ENCODE measurements around the gene SEPTIN12.

Gene SEPTIN12, protein sequence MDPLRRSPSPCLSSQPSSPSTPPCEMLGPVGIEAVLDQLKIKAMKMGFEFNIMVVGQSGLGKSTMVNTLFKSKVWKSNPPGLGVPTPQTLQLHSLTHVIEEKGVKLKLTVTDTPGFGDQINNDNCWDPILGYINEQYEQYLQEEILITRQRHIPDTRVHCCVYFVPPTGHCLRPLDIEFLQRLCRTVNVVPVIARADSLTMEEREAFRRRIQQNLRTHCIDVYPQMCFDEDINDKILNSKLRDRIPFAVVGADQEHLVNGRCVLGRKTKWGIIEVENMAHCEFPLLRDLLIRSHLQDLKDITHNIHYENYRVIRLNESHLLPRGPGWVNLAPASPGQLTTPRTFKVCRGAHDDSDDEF

DNA sequence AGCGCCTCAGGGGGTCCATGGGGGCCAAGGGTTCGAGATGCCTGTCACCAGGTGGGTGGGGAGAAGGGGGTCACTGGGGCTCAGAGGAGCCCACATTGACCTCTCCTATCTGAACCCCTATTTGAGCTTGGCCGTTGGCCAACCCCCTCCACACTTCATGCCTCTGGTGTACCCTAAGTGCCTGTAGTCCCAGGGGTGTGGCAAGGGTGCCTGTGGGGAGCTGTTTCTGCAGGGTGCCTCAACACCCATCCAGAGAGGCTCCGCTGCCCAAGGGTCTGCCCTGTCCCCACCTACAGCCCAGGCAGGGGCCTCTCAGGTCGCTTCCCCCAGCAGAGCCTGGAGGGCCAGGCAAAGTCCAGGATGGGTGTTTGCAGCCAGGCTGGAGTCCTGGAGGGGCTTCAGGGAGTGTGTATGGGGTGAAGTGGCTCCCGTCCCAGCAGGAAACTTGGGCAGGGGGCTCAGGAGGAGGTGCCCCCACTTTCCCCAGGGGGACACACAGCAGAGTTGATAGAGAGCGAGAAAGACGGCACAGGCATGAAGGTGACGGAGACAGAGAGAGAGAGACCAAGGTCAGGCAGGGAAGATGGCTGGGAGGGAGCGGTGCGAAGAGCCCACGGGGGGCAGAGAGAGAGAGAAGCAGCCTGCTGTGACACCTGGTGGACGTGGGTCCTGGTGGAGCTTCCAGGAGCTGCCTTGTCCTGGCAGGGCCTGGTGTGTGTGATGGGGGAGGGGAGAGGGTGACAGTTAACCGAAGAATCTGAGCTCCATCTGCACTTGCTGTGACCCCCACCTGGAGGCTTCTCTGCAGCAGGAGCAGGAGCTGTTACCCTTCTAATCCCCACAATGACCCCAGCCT, at the start of gene SEPTIN12:
Gene SEPTIN12, minus strand, starts transcription at position 719 of the 856 bp plus-strand sequence. Its CDS starts 700 bp downstream, at position 19.
- no peak for DNase-seq

DNA sequence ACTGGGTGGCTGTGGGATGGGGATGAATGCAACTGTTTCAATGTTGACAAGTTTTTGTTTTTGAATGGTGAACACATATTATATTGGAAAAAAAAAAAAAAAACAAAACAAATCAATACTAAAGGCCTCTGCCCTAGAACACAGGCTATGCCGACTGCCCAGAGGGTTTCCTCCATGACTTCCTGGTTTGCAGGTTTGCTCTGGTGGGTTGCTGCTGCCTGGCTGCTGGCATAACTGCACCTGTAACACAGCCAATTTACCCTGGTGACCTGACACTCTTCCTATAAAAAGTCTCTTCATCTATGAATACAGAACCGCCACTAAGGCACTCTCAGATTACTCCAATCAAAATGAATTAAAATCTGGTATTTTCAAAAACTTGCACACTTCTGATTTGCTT, 48.6 kb upstream of the SEPTIN12 start:
- DNase-seq: no peak

DNA sequence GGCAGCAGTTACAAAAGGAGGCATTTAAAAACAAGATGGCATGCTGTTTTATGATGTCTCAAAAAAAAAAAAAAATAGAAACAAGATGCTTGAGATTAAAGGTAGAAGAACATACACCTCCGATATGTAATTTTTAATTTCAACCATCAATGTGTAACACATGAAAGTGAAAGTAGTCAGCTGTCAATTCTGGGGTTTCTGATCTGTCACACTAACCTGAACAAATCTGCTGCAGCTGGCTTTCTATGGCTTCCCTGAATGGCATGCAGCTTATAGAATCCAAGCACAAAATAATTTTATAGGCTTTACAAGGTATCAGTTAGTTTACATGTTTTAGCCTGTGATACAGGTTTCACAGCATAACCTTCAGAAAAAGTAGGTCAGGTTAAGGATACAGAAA, 45.4 kb upstream of the SEPTIN12 start:
- no peak for DNase-seq

DNA sequence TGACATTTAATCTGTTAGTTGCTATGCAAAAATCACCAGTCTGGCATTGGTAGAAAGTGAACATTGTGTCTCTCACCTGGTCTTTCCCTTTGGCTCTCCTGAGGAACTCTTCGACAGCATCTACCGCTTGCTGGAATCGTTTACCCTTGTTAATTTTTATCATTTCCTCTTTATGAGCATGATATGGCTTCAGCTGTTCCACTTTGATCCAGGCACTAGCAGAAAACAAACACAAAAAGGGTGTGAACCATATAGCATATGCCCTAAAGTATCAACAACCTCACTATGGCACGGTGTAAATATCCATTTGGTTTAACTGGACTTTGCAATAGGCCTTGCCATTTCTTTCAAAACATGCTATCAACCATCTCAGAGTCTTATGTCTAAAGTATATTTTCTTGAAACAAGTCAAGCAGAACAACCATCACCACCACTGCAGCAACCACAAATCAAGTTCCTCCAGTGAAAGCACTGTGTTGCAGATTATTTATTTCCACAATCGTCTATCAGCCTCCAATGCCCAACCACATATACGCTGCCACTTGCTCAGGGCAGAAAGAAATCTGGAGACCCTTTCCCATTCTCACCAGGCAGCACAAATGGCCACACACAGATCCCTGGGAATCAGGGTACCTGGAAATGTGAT, 44.7 kb upstream of the SEPTIN12 start:
- DNase-seq: no peak

DNA sequence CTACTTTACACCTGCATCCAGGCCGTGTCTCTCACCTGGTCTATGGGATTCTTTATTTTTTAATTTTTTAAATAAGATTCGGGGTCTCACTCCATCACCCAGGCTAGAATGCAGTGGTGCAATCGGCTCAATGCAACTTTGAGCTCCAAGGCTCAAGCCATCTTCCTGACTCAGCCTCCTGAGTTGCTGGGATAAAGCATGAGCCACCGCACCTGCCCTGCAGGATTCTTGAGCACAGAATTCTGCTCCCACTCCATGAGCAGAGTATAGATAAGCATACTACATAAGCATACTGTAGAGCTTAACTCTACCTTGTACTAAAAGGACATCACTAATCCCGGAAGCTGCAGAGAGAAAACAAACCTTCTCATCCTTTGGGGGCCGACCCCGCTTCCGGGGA, 43.5 kb upstream of the SEPTIN12 start:
- no peak for DNase-seq

DNA sequence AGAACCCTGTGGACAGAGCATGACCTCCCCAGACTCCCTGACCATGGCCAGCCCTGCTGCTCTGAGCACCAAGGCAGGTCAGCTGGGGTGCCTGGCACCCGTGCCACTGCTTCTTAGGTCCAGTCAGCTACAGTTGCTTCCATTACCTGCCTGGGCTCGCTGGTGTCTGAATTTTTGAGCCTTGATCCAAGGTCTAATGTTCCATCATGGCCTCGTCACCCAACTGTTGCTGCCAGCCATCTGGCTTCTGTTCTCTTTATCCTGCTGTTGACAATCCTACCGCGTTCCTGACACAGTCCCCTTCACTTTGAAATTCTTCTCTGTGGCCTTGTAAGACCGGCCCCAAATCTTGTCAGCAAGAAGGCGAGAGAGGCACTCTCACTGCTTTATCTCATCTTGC, 42.3 kb upstream of the SEPTIN12 start:
- DNase-seq: no peak

DNA sequence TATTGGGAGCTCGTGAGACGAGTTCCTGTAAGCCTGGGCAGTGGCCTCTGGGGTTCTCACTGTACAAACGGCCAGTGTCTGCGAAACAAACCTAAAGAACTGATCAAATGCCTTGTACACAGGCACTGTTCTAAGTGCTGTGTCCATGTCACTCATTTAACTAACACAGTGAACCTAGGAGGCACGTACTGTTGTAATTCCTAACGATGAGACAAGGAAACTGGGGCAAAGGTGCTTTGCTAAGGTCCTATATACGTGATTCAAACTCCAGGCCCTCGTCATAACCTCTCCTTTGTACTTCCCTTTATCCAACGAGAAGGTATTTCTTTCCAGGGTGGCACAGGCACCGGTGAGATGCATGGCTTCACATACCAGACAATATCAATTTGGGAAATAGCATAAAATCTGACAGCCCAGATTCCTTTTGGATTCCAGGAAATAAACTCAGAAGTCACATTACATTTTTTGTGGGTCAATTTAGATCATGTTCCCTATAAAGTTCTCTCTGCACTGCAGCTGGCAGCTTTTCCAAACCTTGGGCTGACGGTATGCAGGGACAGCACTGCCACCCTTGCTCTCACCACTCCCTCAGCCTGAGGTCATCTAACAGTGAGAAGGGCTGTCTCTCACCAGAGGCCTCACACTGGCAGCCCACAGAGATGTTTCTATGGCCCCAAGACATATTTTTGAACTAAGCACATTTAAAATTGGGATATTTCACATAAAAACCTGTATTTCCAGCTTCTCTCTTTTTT, 40.6 kb upstream of the SEPTIN12 start:
- DNase-seq: no peak

DNA sequence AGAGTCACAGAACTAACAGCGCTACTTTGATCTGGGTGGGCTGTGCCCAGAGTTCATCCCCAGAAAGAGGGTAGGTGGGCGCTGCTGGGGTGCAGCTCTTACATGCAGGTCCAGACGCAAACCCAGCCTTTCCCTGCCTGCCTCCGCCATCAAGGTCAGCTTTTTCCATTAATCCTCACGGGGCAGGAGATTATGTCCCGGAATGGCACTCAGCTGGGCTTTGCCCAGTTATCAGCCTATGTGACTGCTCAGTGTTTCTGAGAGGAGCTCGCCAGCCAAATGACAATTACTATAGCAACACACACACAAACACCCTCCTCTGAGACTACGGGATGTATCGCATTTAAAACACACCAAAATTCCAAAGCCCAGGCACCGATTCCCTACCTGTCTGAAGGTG, 38.8 kb upstream of the SEPTIN12 start:
- DNase-seq: no peak

DNA sequence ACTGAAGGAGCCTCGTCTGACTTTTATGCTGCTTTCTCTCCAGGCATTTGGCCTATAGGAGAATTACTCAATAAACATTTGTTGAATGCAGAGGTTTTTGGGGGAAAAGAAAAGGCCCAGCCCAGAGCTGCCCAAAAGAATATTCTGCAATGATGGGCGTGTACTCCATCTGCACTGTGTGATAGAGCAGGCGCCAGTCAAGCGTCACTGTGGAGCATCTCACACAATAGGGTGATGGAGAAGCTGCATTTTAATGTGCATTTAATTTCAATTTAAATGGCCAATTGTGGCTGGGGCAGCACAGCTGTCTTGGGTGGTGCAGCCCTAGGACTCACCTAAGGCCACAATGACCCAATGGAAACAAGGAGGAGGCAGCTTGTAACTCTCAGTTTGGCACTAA, 38.4 kb upstream of the SEPTIN12 start:
- no peak for DNase-seq

DNA sequence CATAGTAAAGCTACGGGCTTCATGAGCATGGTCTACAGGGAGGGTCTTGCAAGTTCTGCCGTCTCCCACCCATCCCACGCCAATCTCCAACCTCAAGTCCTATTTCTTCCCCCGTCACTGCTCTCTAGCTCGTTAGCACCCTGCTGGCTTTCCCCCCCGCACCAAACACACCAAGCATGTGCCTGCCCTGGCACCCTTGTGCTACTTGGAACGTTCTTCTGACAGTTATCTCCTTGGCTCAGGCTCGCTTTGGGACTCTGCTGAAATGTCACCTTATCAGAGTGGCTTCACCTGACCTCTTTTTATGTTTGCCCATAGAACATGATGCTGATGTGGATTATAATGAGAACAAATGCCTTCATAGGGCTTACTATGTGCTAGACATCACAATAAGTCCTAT, 37.1 kb upstream of the SEPTIN12 start:
- DNase-seq: no peak

DNA sequence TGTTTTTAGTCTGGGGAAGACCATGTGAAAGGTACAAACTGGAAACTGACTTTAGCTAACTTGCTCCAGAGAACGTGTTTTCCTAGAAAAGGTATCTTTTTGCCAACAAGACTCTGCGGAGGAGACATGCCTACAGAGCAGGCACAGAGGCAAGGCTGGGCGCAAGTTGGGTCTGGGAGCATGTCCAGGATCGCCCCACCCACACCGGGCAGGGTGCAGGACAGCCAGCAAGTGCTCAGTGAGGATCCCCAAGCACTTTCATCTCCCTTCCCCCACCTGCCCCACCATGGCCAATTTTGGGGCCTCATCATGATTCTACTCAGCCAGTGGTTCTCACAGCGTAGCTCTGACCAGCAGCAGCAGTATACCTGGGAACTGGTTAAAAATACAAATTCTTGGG, 32.5 kb upstream of the SEPTIN12 start:
- no peak for DNase-seq

DNA sequence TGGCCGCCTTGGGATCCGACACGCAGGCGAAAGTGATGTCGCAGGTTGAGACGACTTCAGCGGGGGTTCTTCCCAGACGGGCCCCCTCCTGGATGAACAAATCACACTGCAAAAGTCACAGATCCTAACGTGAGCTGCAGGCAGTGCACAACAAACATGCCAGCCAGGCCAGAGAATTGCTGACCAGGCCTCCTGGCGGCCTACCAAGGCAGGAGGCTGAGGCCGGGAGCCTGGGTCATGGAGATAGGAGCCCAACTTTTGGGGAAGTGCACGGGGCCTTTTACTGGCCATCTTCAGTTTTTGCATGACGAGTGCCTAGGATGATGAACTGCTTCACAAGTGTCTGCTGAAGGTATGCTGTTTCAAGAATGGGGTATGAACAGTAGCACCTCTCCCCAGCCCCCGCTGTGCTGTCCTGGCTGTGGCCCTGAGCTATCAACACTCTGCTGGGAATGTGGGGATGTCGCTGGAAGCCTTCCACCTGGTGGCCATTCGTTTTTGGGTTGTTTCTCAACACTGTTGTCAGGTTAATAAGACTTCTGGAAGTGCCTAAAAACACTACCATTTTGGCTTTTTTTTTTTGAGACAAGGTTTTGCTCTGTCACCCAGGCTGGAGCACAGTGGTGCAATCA, 26.5 kb upstream of the SEPTIN12 start:
- no peak for DNase-seq

DNA sequence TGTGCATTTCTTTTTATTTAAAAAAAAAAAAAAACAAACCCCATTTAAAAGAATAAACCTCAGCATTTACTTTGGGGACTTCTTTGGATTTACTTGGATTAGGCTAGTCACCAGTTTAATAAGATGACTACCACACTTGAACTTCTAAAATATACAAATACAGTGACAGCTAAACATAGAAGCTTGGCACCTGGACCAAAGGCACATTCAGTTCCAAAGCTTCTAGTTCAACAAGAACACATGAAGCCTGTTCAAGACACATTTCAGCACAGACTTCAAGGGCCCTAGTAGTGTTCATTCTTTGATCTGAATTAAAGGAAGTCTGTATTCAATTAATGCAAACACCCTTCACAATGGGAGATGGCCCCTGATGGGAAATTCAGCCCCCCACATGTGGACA, 25.9 kb upstream of the SEPTIN12 start:
- DNase-seq: no peak

DNA sequence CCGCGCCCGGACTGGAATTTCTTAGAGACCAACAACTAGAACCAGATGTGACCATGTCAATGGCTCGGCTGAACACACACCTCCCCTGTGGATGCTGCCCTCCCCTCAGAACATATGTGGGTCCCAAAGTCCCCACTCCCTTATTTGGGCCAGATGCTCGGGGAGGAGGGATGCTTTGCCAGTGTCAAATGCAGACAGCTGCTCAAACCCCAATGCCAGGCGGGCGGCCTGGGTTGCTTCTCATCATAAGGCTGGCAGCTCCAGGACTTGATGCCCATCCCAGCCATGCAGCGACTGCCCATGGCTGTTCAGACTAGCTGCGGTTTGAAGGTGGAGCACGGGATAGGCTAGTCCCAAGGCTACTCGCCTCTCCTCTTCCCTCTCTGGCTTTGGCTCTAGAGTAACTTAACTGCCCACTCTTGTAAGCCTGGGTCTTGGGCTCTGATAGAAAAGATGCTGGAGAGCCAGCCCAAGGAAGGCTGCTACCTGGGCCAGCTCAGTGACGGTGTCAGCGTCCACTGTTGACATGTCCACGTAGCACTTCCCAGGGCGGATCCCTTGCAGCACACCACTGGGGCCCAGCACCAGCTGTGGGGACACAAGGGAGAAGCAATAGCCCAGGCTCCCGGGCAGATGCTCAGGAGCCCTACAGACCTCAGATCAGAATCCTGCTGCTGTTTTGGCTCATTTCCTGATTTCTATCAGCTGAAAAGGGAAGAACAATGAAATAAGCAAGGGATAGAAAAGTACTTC, 25.3 kb upstream of the SEPTIN12 start:
- no peak for DNase-seq

DNA sequence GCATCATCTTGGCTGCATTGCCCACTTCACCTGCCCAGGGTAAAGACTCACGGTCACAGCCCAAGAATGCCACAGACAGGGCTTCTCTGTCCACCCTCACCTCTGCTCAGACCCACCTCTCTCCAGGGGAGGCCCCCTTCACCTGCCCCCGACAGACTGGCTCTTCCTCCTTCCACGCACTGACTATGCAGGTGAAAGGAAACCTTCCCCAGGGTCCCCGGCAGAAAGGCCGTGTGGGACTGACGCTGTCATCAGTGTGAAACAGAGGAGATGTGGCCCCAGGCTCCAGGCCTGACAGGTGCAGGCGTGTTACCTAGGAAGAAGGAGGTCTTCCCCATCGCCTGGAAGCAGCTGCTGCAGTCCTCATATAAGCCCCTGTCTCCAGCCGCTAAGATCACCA, 23.6 kb upstream of the SEPTIN12 start:
- DNase-seq: no peak

DNA sequence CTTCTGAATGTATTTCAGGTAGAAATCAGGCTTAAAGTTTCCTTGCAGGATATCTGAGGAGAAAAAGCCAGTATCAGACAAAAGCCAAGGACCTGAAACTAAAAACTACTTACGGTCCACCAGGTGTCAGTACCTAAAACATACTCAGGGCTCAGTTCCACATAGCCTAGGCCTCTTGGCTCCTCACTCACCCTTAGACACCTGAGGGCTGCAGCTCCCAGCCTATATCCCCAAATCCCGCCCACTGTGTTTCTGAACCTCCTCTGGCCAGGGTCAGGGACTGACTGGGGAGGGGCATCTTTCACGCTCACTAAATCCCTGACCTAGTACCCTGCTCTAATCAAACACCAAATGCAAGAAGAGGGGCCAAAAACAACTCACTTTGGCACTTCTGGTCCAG, 23.1 kb upstream of the SEPTIN12 start:
- DNase-seq: no peak

DNA sequence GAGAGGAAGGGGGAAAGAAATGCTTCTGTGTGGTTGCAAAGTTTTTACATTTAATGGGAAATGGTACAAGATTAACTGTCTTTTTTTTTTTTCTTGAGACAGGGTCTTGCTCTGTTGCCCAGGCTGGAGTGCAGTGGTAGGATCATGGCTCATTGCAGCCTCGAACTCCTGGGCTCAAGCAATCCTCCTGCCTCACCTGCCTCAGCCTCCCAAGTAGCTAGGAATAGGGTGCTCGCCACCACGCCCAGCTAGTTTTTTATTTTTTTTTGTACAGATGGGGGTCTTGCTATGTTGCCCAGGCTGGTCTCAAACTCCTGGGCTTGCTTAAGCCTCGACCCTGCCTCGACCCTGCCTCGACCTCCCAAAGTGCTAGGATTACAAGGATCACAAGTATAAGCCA, 18.1 kb upstream of the SEPTIN12 start:
- no peak for DNase-seq

DNA sequence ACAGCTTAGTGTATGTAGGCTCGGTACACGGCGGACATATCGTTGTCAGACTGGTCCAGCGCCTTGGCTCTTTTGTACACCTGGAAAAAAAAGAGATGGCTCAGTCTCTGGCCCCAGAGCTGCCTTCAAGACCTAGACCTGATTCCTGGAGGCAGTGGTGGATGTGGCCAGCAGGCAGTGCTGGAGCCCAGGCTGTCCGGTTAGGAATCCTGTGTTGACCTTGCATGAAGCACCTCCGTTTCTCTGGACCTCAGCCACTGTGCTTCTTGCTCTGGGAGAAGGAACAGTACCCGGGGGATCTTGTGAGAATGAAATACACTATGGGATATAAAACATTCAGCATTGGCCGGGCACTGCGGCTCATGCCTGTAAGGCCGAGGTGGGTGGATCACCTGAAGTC, 17.1 kb upstream of the SEPTIN12 start:
- DNase-seq: no peak

DNA sequence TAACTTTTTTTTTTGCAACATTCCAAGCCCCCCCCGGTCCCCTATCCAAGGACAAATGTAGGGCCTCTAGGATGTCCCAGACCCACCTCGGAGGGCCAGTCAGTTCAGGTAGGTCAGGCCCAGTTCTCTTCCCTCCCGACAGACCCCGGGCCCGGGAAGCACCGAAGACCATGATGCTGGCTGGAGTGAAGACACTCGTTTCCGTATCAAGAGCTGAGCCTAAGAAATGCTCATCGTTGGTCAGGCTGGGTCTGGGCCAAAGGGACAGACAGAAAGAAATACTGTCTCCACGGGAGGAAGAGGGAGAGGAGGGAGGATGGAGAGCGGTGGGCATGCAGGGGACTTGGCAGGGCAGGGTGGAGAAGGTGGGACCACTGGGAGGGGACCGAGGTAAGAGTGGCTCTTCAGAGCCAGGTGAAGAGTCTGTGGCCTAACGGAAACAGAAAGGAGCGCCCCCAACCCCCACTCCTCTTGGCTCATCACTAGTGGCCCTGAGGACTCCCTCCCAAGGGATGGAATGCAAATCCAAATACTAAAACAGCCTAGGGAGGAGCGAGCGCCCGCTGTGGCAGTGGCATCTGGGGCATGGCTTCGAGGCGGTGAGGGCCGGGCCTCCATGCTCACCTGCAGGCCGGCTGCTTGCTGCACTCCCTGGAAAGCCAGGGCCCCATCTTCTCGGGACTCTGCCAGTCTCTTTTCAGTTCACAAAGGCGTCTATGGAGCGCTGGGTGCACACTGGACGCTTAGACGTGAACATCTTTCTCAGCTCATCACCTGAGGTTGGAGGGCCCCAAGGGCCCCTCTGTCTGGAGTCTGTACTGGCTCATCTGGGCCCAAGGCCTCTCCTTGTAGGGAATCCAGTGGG, 16.0 kb upstream of the SEPTIN12 start:
- no peak for DNase-seq

DNA sequence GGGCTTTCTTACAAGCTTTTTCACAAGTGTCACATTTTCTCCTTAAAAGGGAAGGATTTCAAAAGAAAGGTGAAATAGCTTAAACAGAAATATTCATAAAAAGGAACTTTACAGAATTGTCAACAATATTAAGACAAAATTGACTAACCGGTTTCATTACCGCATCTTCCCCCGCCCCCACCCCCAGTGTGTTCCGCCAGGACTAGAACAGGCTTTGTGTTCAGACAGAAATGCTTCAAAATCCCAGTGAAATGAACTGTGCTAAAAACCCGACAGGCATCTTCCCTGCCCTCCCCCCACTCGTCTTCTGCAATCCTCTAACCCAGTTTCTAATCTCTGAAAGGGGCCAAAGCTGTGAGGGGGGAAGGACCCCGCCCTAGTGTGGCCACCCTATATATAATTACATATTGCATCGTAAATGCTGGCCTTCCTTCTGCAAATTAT, 15.3 kb upstream of the SEPTIN12 start:
- DNase-seq: no peak

Measured in activated naive CD4-positive, alpha-beta T cell treated with anti-CD3 and anti-CD28 coated beads, Interleukin-2, amount 50 U/mL, for 16 hours (primary cell).